K562 (cell line): ENCODE data around the gene IRF3. TPM values are rescaled to one million over a fixed set of nuclear protein-coding genes. Genes with fewer than 3 reads are reported as not detected.

Experiments
- BRF2 ChIP-seq: IDR thresholded peaks from 3 replicates; pipeline ENCODE4 v1.6.1; 2011; ENCODE audit warnings: borderline replicate concordance, mild to moderate bottlenecking; ENCODE audit not compliant: insufficient read length, insufficient read depth
- CGGBP1 ChIP-seq: fragments of 250-450 bp; sonication (Bioruptor Pico); IDR thresholded peaks from 2 replicates; pipeline ENCODE4 v1.9.0; 2021; ENCODE audit warnings: mild to moderate bottlenecking
- ELF1 ChIP-seq: fragments of 200-800 bp; sonication (Bioruptor generic); IDR thresholded peaks from 2 replicates; pipeline ENCODE4 v1.6.1; 2016; ENCODE audit warnings: missing genetic modification characterization, missing compliant biosample characterization
- ELF2 ChIP-seq: fragments of 250-450 bp; sonication (Bioruptor Pico); IDR thresholded peaks from 2 replicates; pipeline ENCODE4 v1.5.0; 2021; ENCODE audit warnings: mild to moderate bottlenecking
- ELF4 ChIP-seq: fragments of 450-650 bp; formaldehyde crosslinking; IDR thresholded peaks from 2 replicates; pipeline ENCODE4 v1.4.0; 2022; ENCODE audit warnings: missing genetic modification characterization
- FOXJ2 ChIP-seq: fragments of 200-800 bp; sonication (Bioruptor generic); IDR thresholded peaks from 2 replicates; pipeline ENCODE4 v1.6.1; 2016; ENCODE audit warnings: missing genetic modification characterization, missing compliant biosample characterization
- JUND ChIP-seq, 2 experiments: IDR thresholded peaks; 2 replicates in 1 of 2; 3 replicates in 1 of 2; pipeline ENCODE4 v1.6.1; 2011; ENCODE audit warnings: borderline replicate concordance in 2 of 2, low read depth in 2 of 2, low read length in 2 of 2, improper control_type of control experiment in 1 of 2, missing biosample characterization in 1 of 2, missing genetic modification characterization in 1 of 2, missing genetic modification reagents in 1 of 2
- LARP7 ChIP-seq: fragments of 450-650 bp; IDR thresholded peaks from 2 replicates; pipeline ENCODE4 v1.6.1; 2016
- NBN ChIP-seq: fragments of 450-650 bp; IDR thresholded peaks from 2 replicates; pipeline ENCODE4 v1.6.1; 2016; ENCODE audit warnings: low read depth, mild to moderate bottlenecking
- NRF1 ChIP-seq, 2 experiments: fragments of 450-650 bp; IDR thresholded peaks in 1 of 2; conservative IDR thresholded peaks in 1 of 2; 2 replicates each; pipeline ENCODE4 v1.6.1; 2014; ENCODE audit warnings: mild to moderate bottlenecking in 2 of 2
- PKNOX1 ChIP-seq: fragments of 450-650 bp; IDR thresholded peaks from 2 replicates; pipeline ENCODE4 v1.6.1; 2016
- SIN3A ChIP-seq, 2 experiments: fragments of 150-350 bp in 1 of 2; IDR thresholded peaks; 2 replicates each; pipeline ENCODE4 v1.6.1; 2011 to 2016; ENCODE audit warnings: borderline replicate concordance in 2 of 2, low read depth in 2 of 2, low read length in 2 of 2, mild to moderate bottlenecking in 2 of 2, moderate library complexity in 2 of 2; ENCODE audit not compliant: control insufficient read depth in 1 of 2
- SMAD4 ChIP-seq: fragments of 250-450 bp; sonication (Bioruptor Pico); conservative IDR thresholded peaks from 2 replicates; pipeline ENCODE4 v1.8.0; 2021; ENCODE audit warnings: inconsistent platforms, mild to moderate bottlenecking, moderate library complexity
- TBP ChIP-seq: optimal IDR thresholded peaks from 2 replicates; pipeline ENCODE3; 2011; ENCODE audit warnings: low read depth, low read length, improper control_type of control experiment
- TFAP4 ChIP-seq: sonication (generic); formaldehyde crosslinking; IDR thresholded peaks from 2 replicates; pipeline ENCODE4 v1.8.0; 2022; ENCODE audit warnings: missing genetic modification reagents, mild to moderate bottlenecking, moderate library complexity, borderline replicate concordance
- THRB ChIP-seq: fragments of 450-650 bp; formaldehyde crosslinking; conservative IDR thresholded peaks from 2 replicates; pipeline ENCODE4 v1.4.0; 2022; ENCODE audit warnings: mild to moderate bottlenecking, missing genetic modification characterization
- ZBTB33 ChIP-seq: sonication (generic); formaldehyde crosslinking; IDR thresholded peaks from 2 replicates; pipeline ENCODE4 v1.8.1; 2023; ENCODE audit warnings: mild to moderate bottlenecking, missing genetic modification reagents
- ZFP36 ChIP-seq: fragments of 150-350 bp; IDR thresholded peaks from 2 replicates; pipeline ENCODE4 v1.6.1; 2018; ENCODE audit warnings: low read length, low read depth; ENCODE audit not compliant: partially characterized antibody
- ZNF354B ChIP-seq: fragments of 250-450 bp; sonication (Bioruptor Pico); IDR thresholded peaks from 2 replicates; pipeline ENCODE4 v1.4.0; 2020
- ZSCAN32 ChIP-seq: fragments of 450-650 bp; formaldehyde crosslinking; IDR thresholded peaks from 2 replicates; pipeline ENCODE4 v1.4.0; 2020; ENCODE audit warnings: mild to moderate bottlenecking, moderate library complexity
- polyA plus RNA-seq, 8 experiments: library from polyadenylated mRNA; depleted of rRNA in 4 of 8; stranded (reverse) in 5 of 8; unstranded in 3 of 8; fragments of >200 nt; fragmentation: Nextera tagmentation in 2 of 8; fragmentation: Illumina TruSeq in 1 of 8; extraction: Ambion mirVana in 2 of 8; extraction: Trizol in 1 of 8; gene quantifications; 2 replicates each; pipeline versions ENCODE4 v1.2.1 to v1.2.3, GENCODE V29; 2011 to 2014; ENCODE audit warnings: inconsistent platforms in 1 of 8, missing spikeins in 1 of 8
- total RNA-seq, 7 experiments: library from RNA; depleted of rRNA in 6 of 7; stranded (reverse); fragments of >200 nt in 6 of 7; fragmentation: Illumina TruSeq in 2 of 7; extraction: Trizol in 2 of 7; gene quantifications; 2 replicates each; pipeline versions ENCODE4 v1.2.1 to v1.2.3, GENCODE V29; 2011 to 2021; ENCODE audit warnings: low replicate concordance in 1 of 7

The IRF3 gene
- total and polyA plus RNA-seq, 9 of the 15 experiments (the other 6 are each of a cell fraction or from before 2014, with no cell fraction given) = 7.5 to 145 (median 65.4) TPM

- TF ChIP-seq ZBTB33 (CRISPR knock-in tag) = no peak
- TF ChIP-seq NBN = peak; percentile 54; the same call in 1 of the 2 replicates
- 0 out of 2 replicates have a peak, but pooled peaks have one; percentile 31 for TF ChIP-seq ZSCAN32 (CRISPR knock-in tag)
- TF ChIP-seq FOXJ2 (tag) = peak; percentile 66; the same call in 1 of the 2 replicates
- 0 out of 2 replicates have a peak, but pooled peaks have one; percentile 31 for TF ChIP-seq SMAD4
- TF ChIP-seq SIN3A (IDR thresholded peaks at IDR 0.05; ENCODE audit: borderline replicate concordance in 2 of 2, control insufficient read depth in 1 of 2, low read depth in 2 of 2, low read length in 2 of 2) = peak; percentile 57 to 76; a peak in 2 of 4 replicates
- TF ChIP-seq ELF1 (tag) = peak; percentile 89
- TF ChIP-seq JUND (IDR thresholded peaks at IDR 0.05; ENCODE audit: borderline replicate concordance, low read depth, low read length) = 0 out of 2 replicates have a peak, but pooled peaks have one; percentile 23
- TF ChIP-seq JUND (tag; IDR thresholded peaks at IDR 0.05; ENCODE audit: borderline replicate concordance, low read depth, low read length) = no peak
- peak; percentile 89 for TF ChIP-seq TFAP4 (CRISPR knock-in tag)
- TF ChIP-seq NRF1 (conservative IDR thresholded peaks at IDR 0.05 in 1 of 2, IDR thresholded peaks at IDR 0.05 in 1 of 2) = peak; percentile 98
- TF ChIP-seq ELF2 (CRISPR knock-in tag) = peak; percentile 65; the same call in 1 of the 2 replicates
- TF ChIP-seq CGGBP1 (CRISPR knock-in tag) = no peak
- TF ChIP-seq ELF4 (CRISPR knock-in tag) = peak; percentile 58
- no peak; the same call in 1 of the 2 replicates for TF ChIP-seq THRB (CRISPR knock-in tag)
- peak; percentile 37; the same call in 1 of the 2 replicates for TF ChIP-seq LARP7
- no peak for TF ChIP-seq BRF2
- peak; percentile 66 for TF ChIP-seq TBP
- TF ChIP-seq PKNOX1 = peak; percentile 14; the same call in 1 of the 2 replicates
- TF ChIP-seq ZNF354B = no peak
- peak; percentile 90 for TF ChIP-seq ZFP36
Measured at GRCh38 chr19:49665351-49666119, at the start of gene IRF3, which contains the start of gene BCL2L12 (continued).
